Activated CD4-positive, CD25-positive, alpha-beta regulatory T cell treated with anti-CD3 and anti-CD28 coated beads, Interleukin-2, amount 50 U/mL, for 72 hours (primary cell): Measurements from ENCODE around the gene CDRT4.
"Not testable (repeated sequence)": the region's sequence is repeated elsewhere in the genome, so short reads cannot be mapped to it uniquely, and the experiment has no call there.

ENCODE experiments used
- DNase-seq: peaks from one replicate; pipeline ENCODE4 v3.0.0; 2021

Gene CDRT4

DNA sequence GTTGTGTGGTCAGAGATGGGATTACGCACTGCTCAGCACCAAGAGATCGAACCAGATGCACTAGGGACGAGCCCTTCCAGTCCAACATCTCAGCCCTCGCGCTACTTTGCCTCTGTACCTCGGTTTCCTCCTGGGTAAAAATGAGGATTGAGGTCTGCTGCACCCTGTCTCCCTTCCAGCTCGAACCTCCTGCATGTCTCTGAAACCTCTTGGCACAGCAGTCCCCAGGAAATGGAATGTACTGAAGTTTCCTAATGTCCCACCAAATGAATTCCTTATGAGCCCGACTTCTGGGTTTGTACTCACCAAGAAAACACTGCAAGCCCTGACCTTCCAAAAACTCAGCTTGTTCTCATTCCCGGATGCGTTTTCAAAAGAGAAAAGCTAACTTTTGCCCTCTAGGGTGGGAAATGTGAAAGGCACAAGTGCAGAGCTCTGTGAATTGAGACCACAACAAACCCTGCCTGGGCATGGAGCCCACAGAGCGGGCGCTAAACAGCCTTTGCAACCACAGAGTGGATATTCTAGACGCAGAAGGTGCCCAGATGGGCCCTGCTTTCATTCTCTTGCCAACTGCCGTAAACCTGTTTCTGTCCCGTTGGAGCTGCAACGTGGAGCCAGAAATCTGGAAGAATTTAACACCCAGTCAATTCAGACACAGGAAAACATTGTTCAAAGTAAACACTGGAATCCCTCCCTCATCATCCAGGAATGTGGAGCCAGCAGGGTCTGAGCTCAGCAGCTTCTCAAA is 10.3 kb downstream of the CDRT4 start:
- no peak for DNase-seq

DNA sequence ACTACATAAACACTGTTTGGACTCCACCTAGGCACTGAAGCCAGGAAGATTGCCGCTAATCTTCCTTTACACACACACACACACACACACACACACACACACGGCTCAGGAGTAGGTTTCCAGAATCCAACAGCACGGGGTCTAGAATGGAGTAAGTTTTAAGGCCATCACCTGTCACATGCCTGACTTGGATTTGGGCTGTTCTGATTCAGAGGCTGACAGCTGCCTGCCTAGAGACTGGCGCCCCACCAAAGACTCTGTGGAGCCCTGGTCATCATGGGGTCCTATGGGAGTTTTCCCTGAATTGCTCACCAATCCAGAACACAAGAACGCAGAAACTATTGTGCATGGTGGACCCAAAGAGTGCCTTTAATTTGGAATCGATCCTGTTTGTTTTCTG is 10.9 kb downstream of the CDRT4 start:
- no peak for DNase-seq

DNA sequence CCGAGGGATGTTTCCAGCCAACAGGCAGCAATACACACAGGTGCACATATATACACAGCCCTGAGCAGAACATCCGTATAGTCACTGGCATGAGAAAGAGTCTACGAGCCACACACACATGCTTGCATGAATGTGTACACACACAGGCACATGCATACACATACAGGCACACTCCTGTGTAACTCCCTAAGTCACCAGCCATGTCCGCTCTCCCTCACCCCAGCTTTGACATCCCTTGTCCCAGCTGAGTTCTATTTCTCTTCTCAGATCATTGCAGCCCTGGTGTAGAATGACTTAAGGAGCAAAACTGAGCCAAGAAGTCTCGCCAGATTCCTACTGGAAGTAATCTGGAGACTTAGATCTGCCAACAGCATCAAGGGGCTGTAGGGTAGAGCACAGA is 13.1 kb downstream of the CDRT4 start:
- DNase-seq = no peak

DNA sequence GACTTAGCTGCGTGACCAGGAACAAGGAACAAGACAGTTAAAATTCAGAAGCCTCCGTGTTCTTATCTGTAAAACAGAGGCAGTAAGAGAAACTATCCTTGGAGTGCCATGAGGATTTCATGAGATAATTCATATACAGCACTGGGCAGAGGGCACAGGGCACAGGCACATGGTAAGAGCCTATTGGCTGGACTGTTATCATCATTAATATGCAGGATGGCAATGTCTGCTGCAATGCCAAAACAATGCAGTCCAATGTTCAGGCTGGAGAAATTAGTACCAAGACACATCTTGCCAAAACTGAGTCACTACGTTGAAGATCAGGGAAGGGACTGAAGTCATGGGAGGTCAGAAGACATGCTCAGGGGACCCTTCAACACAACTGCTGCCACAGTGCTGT is 13.6 kb downstream of the CDRT4 start:
- DNase-seq = no peak

DNA sequence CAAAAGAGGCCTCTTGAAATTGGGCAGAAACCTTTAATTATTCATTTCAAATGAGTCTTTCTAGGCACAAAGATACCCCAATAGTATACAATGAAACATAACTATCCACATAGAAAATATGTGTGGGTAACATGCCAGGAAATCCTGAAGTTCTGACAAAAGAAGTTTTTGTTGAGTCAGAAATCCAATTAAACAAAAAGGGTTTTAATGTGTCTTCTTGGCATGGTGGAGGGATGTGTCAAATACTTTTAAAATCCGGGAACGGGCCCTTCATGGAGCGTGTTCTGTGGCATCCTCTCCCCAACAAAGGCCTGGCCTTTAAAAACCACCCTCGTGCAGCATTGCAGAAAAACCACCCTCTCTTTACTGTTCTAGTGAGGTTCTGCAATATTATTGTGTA is 14.2 kb downstream of the CDRT4 start:
- DNase-seq = no peak

DNA sequence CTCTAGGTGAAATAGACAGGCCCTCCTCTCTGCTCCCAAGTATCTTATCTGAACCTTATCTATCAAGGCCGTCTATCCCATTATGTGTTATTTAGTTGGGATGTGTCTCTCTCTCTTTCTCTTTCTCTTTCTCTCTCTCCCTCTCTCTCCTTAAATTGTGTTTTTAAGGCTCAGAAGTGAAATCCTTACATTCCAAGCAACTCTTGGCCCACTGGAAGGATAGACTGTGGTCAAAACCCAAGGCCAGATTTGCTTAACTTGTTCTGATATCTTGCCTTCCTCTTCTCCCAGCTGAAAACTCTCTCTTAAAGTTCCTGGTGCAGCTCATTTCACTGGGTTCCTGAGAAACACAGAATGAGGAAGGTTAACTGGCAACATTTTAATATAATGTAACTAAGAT is 14.7 kb downstream of the CDRT4 start:
- DNase-seq = no peak

DNA sequence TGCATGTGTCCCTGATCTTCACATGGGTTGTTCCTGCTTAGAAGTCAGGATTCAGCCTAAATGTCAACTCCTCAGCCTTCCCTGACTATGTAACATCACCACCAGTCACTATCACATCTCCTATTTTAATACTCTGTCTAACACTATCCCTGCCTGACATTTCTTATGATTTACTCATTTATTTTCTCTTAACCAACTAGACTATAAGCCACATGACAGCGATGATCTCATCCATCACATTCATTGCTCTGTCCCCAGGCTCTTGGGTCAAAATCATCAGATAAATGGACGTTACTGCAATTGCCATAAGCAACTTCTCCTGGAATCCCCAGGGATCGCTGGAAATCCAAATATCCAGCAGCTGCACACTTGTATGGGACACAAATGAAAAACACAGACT is 15.7 kb downstream of the CDRT4 start:
- DNase-seq = no peak

DNA sequence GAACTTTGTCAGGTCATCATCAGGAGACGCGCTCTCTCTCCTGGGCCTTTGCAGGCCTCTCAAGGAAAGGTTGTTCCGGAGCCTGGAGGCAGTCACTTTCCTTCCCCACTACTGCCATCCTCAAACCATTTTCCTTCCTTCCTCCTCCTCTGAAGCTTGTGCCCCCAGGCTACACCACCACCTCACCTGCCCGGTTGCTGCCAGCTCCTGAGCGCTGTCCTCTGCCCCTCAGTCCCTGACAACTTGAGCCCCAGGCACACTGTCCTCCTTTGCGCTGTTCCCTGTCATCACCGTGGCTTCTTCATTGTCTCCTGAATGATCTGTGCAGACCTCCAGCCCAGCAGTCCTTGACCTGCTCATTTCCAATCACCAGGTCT is 18.9 kb downstream of the CDRT4 start:
- no peak for DNase-seq

DNA sequence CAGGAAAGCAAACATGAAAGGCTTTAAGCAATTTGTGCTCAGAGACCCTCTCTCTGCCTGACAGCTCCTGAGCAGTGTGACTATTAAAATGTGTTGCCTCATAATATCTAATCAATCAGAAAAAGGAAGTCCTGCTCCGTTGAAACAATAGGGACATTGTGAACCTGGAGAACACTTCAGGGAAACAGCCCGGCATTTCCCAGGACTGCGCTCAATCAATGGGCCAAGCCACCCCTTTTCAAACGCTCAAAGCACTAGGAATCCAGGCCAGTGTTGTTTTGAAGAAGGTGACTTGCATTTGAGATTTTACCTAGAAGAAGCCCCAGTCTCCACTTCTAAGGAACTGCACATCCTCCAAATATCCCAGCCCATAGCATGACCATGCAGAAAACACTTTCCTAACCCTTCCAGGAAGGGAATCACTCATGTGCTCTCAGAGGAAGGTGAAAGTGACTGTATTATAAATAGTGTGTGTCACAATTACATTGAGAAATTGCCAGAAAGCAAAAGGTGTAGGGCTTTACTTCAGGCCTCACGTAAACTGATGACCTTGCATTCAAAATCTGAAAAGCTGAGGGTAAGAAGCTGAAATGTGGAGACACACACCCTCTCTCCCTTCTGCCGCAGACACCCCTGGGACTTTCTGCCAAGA is 19.4 kb downstream of the CDRT4 start:
- DNase-seq = no peak

DNA sequence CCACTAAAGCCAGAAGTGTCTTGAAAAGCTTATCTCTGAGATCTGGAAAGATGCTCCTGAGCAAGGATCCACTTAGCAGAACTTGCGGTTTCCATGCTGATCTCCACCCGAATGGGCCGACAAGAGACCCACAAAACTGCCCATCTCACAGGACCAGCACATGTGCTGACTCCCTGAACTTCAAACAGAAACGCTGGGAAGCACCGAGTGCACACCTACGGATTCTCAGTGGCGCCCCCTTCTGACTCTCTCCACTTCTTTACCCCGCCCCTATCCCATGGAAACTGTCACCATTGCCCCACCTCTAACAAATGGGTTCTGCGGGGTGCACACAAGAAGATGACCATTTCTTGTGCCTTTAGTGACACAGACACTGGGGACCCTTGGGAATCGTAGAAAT is 21.4 kb downstream of the CDRT4 start:
- no peak for DNase-seq

DNA sequence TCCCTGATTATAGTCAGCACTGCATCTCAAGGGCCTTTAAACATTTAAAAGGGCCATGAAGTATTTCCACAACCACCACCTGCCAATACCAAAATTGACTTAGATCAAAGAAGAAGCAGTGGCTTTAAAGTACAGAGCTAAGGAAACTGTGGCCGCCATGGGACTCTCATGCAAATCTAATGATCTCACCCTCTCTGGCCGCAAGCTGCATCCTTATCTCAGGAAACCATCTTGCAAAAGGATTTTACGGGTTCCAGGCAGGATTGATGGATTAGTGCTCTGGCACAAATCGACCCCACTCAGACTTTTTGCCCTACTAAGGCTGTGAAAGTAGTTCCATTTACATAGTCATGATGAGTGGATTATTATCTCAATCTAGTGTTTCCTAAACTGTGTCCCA is 22.6 kb downstream of the CDRT4 start:
- no peak for DNase-seq

DNA sequence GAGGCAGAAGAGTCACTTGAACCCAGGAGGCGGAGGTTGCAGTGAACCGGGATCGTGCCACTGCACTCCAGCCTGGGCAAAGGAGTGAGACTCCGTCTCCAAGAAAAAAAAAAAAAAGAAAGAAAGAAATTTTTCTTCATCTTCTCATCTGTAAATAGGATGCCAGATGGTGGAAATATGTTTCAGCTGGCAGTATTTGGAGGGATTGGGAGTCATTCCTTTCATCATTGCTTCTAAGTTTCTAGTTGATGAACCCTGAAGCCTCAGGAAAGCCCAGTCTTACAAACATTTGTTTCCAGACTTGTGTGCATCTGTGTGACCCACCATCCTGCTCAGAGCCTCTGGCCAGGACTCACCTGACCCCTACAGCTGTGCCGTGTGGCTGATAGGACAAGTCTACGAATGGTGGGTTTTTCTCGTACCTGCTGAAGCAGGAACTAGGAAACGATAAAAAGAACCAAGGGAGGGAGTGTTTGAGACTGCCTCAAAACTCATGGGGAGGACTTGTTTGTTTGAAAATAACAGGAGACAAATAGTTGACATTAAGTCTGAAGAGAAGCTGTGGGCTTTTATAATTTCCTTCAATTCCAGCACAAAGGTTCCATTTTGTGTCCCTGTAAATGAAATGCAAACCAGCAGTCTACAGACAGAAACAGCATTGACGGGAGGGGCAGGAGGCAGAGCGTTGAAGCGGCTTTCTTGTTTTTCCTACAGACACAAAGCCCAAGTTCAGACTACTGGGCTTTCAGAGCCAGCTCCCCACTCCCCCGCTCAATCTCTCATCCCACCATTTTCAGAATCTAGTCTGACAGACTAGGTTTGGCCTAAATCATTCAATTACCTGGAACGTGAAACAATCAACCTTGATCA is 24.9 kb downstream of the CDRT4 start:
- DNase-seq = no peak

DNA sequence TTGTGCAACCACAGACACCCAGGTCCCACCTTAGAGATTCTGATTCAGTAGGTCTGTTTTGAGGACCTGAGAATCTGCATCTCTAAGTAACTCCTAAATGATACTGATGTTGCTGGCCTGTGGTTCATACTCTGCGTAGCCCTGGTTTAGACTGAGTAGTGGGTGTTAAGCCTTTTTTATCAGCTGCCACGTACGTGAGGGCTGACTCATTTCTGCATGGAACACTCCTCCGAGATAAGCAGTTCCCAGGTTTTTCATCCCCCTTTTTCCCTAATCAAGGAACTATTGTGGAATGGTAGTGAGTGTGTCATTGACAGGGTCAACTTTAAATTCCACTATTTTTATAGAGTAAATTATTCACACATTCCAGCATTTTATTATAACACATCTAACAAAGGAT is 26.1 kb downstream of the CDRT4 start:
- DNase-seq = no peak

DNA sequence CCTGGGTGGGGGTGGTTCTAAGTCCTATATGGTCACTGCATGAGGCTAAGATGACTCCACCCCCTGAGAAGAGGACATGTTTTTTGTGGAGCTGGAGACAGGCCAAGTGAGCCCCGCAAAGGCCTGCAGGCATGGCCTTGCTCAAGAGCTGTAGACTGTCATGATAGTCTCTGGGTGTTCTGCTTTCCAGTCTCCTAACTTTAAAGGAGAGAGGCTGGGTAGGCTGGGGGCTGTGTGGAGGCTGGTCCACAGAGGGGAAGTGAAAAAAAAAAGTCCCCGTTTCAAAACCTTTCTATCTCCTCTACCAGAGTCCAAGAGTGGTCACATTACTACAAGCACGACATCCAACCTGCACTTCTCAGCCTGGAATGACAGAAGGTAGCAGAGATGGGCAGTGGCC is 27.1 kb downstream of the CDRT4 start:
- no peak for DNase-seq

DNA sequence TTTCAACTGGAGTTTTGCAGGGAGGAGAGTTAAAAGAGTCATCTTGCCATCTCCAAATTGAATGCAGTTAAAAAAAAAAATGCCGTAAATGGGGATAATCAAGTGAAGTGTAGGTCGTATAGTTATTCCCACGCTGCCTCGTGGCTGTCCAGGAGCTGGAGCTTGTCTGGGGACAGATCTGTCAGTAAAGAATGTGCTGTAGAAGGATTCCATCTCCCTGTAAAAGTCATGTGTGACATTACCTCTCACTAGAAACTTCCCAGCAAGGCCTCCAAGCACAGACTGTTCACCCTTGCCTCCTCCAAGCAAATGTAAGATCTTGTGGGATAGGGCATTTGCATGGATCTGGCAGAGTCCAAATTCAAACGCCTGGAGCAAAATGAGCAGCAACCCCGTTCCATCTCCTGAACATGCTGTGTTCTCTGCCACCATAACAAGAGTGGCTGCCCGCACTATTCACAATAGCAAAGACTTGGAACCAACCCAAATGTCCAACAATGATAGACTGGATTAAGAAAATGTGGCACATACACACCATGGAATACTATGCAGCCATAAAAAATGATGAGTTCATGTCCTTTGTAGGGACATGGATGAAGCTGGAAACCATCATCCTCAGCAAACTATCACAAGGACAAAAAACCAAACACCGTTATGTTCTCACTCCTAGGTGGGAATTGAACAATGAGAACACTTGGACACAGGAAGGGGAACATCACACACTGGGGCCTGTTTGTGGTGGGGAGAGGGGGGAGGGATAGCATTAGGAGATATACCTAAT is 28.0 kb downstream of the CDRT4 start:
- DNase-seq = not testable (repeated sequence)

DNA sequence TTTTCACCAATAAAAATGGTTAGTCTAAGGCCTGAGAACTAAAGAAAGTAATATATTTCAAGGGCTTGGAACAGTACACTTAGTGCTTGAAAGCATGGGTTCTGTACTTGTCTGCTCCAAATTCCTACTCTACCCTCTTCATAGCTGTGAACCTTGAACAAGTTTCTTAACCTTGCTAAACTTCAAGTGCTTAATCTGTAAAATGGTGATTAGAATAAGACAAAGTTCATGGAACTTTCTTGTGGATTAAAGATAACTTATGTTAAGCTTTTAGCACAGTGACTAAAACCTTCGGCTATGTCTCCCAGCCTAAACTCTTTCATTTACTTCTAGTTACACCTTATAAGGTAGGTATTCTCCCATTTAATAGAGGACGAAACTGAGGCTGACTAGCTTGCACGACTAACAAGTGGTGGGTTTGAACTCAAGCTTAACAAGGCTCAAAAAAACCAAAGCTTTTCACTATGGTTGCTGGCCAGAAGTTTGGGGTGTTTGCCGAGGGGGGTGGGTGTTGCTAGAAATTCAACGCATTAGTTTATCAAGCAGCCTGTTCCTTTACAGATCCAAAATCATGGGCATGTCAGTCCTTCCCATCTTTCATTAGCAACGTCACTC is 28.8 kb downstream of the CDRT4 start:
- no peak for DNase-seq

DNA sequence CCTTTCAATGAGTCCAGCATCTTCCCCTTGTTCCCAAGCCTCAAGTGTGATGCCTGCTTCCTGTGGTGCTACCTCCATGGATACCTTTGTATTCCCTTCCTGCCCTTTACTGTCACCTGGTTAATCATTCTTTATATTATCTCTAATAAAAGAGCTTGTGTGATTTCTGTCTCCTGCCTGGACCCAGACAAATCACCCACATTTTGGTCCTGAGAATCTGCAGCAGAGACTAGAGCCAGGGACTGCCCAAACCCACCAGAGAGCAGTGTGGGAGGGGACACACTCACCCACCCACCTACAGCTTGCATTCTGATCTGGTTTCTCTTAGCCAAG is 30.2 kb downstream of the CDRT4 start:
- no peak for DNase-seq

DNA sequence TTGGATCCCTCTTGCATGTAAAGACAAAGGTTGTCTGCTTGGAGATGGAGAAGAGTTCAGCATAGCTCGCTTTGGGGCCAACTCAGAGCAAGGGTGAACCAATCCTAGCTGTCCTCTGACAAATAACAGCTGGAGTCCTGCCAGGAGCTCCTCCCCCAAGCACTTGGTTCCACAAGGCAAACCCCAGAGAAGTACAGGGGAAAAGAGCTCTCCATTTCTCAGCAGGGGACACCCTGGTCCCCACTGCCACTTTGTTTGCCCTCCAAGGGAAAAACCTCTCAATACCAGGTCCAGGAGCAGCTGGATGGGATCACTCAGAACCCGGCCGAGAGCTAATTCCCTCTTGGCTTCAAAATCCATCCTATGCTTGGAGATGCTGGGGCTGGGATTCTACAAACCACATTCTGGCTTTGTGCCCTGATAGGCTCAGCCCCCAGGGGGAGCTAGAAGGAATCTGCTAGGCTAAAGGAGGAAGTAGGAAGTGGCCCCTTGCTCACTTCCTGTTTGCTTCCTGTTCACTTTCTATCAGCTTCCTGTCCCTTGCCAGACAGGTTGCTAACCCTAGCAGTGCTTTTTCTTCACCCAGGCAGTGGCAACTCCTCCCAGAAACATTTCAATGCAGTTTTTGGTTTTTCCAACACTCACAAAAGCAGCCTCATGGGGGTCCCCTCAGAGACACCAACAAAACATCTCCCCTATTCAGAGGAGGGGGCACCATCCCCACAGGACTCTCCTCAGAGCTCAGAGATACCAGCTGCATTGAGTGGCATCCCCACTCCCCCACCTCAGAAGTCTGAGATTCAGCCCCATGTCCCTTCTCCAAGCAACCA is 30.7 kb downstream of the CDRT4 start:
- no peak for DNase-seq

DNA sequence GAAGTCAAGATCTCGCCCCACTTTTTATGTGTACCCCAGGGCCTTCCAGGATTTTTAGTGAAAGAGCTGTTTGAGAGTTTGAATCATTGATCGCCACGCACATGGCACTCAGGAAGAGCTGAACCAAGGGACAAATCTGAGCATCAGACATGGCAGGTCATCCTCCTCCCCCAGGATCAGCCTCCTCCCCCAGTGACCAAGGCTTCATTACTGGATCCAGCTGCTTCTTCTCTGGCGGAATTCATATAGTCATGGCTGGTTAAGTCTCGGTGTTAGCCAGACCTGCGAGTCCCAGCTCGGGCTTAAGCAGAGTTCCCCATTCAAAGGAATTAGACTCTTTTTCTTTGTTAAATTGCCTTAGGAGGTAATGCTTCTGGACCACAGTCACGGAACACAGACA is 32.5 kb downstream of the CDRT4 start:
- DNase-seq = no peak

DNA sequence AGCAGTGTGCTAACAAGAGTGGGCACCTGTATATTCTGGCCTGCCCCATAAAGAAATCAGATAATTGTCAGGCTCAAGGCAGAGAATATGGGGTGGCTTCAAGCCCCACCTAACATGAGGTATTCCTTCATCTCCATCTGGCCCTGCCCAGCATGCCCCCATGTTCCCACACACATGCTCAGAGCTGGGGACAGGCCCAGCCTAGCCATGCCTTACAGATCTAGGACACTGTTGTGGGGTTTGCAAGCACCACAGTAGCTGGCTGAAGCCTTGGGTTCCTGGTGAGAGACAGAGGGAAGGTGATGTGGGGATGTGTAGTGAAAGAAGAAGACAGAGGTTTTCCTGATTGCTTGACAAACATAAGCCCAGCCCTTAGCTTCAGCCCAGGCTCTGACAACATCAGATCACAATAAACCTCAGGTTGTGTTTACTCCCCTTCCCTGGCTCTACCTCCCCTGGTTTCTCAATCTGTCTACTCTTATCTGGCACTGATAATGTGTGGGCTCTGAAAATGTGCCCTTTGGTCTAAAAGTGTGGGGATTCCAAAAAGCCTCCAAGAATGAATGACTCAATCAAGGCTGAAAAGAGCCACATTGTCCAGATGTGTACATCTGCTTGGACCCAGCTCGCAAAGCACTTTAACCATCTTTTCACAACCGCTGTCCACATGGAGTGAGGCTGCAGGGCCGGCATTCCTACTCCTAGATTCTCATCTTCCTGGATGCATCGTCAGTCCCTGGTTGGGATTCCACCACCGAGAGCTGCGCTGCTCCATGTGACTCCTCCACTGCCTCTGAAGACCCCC is 34.4 kb downstream of the CDRT4 start:
- no peak for DNase-seq

DNA sequence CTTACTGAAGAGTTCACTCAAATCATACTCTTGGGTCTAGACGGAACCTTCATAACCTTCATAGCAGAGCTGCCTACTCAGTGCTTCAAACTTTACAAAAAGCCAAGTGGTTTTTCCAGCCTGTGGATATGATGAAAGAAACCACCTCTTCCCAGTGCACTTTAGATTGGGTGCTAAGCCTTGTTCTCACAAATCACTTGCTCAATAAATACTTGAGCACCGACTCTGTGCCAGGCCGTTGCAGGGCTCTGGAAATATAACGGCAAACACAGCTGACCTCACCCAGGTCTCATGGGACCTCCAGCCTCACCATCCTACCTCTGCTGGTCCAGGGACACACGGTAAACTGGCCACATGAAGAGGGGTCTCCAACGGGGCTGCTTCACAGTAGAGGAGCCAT is 35.7 kb downstream of the CDRT4 start:
- no peak for DNase-seq
